Liver (tissue), 5 donors: Measurements from ENCODE around the gene KLF14. TPM values are rescaled to one million over a fixed set of nuclear protein-coding genes. Genes with fewer than 3 reads are reported as not detected.

Source experiments
- JUND ChIP-seq, 2 donors: IDR thresholded peaks; 2 replicates each; pipeline ENCODE4 v1.6.1; 2016; ENCODE audit warnings: antibody characterized with exemption in 2 of 2
- REST ChIP-seq: IDR thresholded peaks from 2 replicates; pipeline ENCODE4 v1.6.1; 2016; ENCODE audit warnings: antibody characterized with exemption, mild to moderate bottlenecking
- SP1 ChIP-seq: IDR thresholded peaks from 2 replicates; pipeline ENCODE4 v1.6.1; 2018; ENCODE audit warnings: antibody characterized with exemption, mild to moderate bottlenecking
- polyA plus RNA-seq, 2 donors: library from polyadenylated mRNA; stranded (reverse) in 1 of 2; unstranded in 1 of 2; fragments of 200-250 nt in 1 of 2; fragments of >200 nt in 1 of 2; fragmentation: Nextera tagmentation in 1 of 2; extraction: Ambion mirVana in 1 of 2; gene quantifications; one replicate each; pipeline versions ENCODE4 v1.2.1 to v1.2.3, GENCODE V29; 2013 to 2015
- total RNA-seq, 2 donors: library from RNA; depleted of rRNA; stranded (reverse); fragments of >200 nt; gene quantifications; one replicate each; pipeline ENCODE4 v1.2.3, GENCODE V29; 2014
- donor health status: healthy.
- donor health status: healthy.
- donor health status: healthy.

Gene KLF14
- total and polyA plus RNA-seq, 4 donors: 0.05 to 0.08 TPM; not detected in 2

GRCh38 chr7:130683026-130683425 lies 51.0 kb downstream of the KLF14 start (continued):
- TF ChIP-seq REST (no peak), JUND (IDR thresholded peaks at IDR 0.05) (no peak), SP1 (no peak)

Other genes starting within 250 kb of the KLF14 start
- gene MEST, start 242.1 kb downstream of the KLF14 start, total RNA-seq: 10 to 100 TPM; 23.3 to 42.4 TPM
- 10 to 100 TPM; 12.6 to 22.7 TPM for gene MEST, start 242.1 kb downstream of the KLF14 start, polyA plus RNA-seq
- gene COPG2, start 65.5 kb downstream of the KLF14 start, total RNA-seq: 10 to 100 TPM in 1 of 2 donors, 1 to 10 TPM in 1; 4.9 to 10.3 TPM
- gene COPG2, start 65.5 kb downstream of the KLF14 start, polyA plus RNA-seq: 1 to 10 TPM in 1 of 2 donors, under 1 TPM in 1; 0.99 to 4.4 TPM
- gene TSGA13, start 47.7 kb downstream of the KLF14 start, total RNA-seq: not detected
- gene TSGA13, start 47.7 kb downstream of the KLF14 start, polyA plus RNA-seq: not detected